BLaER1 treated with 17β-estradiol and CSF1 and Interleukin-3, amounts not matched to agents 10 nM and 100 nM (cell line): ENCODE results near the gene SPG11.

Source experiments
- H3K27ac ChIP-seq, 11 experiments: shearing (Covaris generic); formaldehyde crosslinking; 2 replicates each; pipeline ENCODE4 v1.8.1; 2022
- H3K27me3 ChIP-seq, 11 experiments: shearing (Covaris generic); formaldehyde crosslinking; 2 replicates each; pipeline ENCODE4 v1.8.1; 2022
- H3K36me3 ChIP-seq, 11 experiments: shearing (Covaris generic); formaldehyde crosslinking; 2 replicates each; pipeline ENCODE4 v1.8.1; 2022
- H3K4me1 ChIP-seq, 10 experiments: shearing (Covaris generic); formaldehyde crosslinking; 2 replicates each; pipeline ENCODE4 v1.8.1; 2022
- H3K4me2 ChIP-seq, 11 experiments: shearing (Covaris generic); formaldehyde crosslinking; 2 replicates each; pipeline ENCODE4 v1.8.1; 2022
- H3K4me3 ChIP-seq, 10 experiments: shearing (Covaris generic); formaldehyde crosslinking; 2 replicates each; pipeline ENCODE4 v1.8.1; 2022
- H3K9ac ChIP-seq, 11 experiments: shearing (Covaris generic); formaldehyde crosslinking; 2 replicates each; pipeline ENCODE4 v1.8.1; 2022
- H3K9me3 ChIP-seq, 11 experiments: shearing (Covaris generic); formaldehyde crosslinking; replicated peaks in 1 of 11; 2 replicates each; pipeline ENCODE4 v1.8.1; 2022
- H4K20me1 ChIP-seq, 11 experiments: shearing (Covaris generic); formaldehyde crosslinking; 2 replicates each; pipeline ENCODE4 v1.8.1; 2022
- Cebpa-rat ChIP-seq, 11 experiments: shearing (Covaris generic); IDR thresholded peaks; 2 replicates each; pipeline ENCODE4 v1.8.1; 2022

SPG11 gene

DNA sequence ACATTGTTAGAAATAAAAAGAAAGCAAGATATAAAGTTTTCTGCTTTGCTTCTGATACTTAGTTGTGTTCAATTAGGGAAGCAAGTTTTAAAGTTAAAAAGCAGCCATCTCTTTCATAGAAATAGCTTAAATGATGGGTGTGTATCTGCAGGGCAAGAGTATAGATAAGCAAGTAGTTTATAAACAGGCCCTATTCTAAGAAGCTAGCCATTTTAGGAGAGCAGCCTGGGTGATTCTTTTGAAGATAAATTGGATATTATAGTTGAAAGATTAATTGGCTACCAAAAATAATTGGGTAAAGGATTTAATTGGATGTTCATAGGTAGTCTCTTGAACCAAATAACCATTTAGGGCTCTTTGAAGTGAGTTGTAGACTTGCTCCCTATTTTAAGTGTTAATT lies 120.9 kb downstream of the SPG11 start:
- Histone ChIP-seq H3K9me3 (no peaks in the 10 kb centered on the region), H3K36me3 (peaks cover 22 to 95% (median 74%) of the 10 kb centered on the region in 11 experiments), H3K27ac (no peak overlapping the region), H4K20me1 (peaks cover 69 to 100% (median 95%) of the 10 kb centered on the region in 11 experiments; a peak in 21 of 22 replicates), H3K4me3 (no peak overlapping the region), H3K4me1 (peaks cover 19 to 81% (median 47%) of the 10 kb centered on the region in 10 experiments), H3K27me3 (no peaks in the 10 kb centered on the region), H3K4me2 (peak overlapping the region in 3 of 11 experiments; percentile 30 to 42 (median 41); a peak in 3 of 22 replicates), H3K9ac (peak overlapping the region in 2 of 11 experiments; percentile 9 to 68; a peak in 2 of 22 replicates)
- no peak for TF ChIP-seq Cebpa-rat (IDR thresholded peaks at IDR 0.05)

GRCh38 chr15:44541282-44541958 lies 122.0 kb downstream of the SPG11 start:
- Histone ChIP-seq H3K4me1 (peaks cover 19 to 70% (median 45%) of the 10 kb centered on the region in 10 experiments), H4K20me1 (peaks cover 58 to 93% (median 83%) of the 10 kb centered on the region in 11 experiments; a peak in 21 of 22 replicates), H3K9ac (peak overlapping the region in 1 of 11 experiments; percentile 68; a peak in 2 of 22 replicates), H3K9me3 (no peaks in the 10 kb centered on the region), H3K36me3 (peaks cover 22 to 83% (median 65%) of the 10 kb centered on the region in 11 experiments), H3K27ac (no peak overlapping the region; a peak in 1 of 22 replicates), H3K27me3 (no peaks in the 10 kb centered on the region), H3K4me2 (peak overlapping the region in 7 of 11 experiments; percentile 6 to 42 (median 28); a peak in 10 of 22 replicates), H3K4me3 (no peak overlapping the region)
- TF ChIP-seq Cebpa-rat (IDR thresholded peaks at IDR 0.05) = no peak

DNA sequence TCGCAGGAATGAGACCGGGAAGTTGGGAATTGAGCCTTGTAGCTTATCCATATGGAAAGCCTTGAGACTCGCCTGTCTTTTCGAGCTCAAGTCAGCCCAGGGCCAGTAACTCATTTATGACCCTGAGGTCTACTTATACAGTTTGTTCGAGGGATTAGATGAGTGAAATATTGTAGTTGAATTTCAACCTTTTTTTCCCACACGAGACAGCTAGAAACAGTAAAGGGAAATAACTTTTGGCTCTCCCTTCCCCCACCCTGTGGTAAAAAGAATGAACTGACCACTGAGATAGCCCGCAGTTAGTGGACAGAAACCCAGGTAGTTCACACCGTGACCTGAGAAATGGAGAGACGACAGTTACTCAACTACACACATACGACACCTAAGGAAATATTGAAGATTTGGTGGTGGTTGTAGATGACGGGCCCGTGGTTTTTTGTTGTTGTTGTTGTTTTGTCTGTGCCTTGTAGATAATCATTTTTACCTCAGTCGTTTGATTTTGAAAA lies 125.7 kb downstream of the SPG11 start:
- Histone ChIP-seq H3K4me1 (peaks cover 24 to 67% (median 45%) of the 10 kb centered on the region in 10 experiments), H3K27me3 (no peaks in the 10 kb centered on the region), H3K9me3 (no peaks in the 10 kb centered on the region), H3K4me2 (peak overlapping the region; percentile 63 to 96 (median 84)), H3K36me3 (peaks cover 34 to 51% (median 41%) of the 10 kb centered on the region in 11 experiments), H3K9ac (peak overlapping the region; percentile 90 to 100 (median 96)), H4K20me1 (peaks cover 26 to 57% (median 47%) of the 10 kb centered on the region in 11 experiments; a peak in 21 of 22 replicates), H3K4me3 (peak overlapping the region; percentile 79 to 96 (median 92)), H3K27ac (peak overlapping the region; percentile 88 to 98 (median 96))
- no peak for TF ChIP-seq Cebpa-rat (IDR thresholded peaks at IDR 0.05)

GRCh38 chr15:44536962-44537734 lies 126.3 kb downstream of the SPG11 start, which contains the start of gene EIF3J:
Gene EIF3J, plus strand, starts transcription at chr15:44537147. Its CDS starts 48 bp downstream, at chr15:44537195.
- H3K27me3 ChIP-seq = no peaks in the 10 kb centered on the region
- peak within 1 kb of the TSS; percentile 90 to 100 (median 96) for H3K9ac ChIP-seq
- peak within 1 kb of the TSS; percentile 79 to 96 (median 92) for H3K4me3 ChIP-seq
- peaks cover 19 to 51% (median 41%) of the 10 kb centered on the region in 11 experiments; a peak in 21 of 22 replicates for H4K20me1 ChIP-seq
- peak within 1 kb of the TSS; percentile 87 to 99 (median 93) for H3K4me2 ChIP-seq
- peaks cover 29 to 45% (median 35%) of the 10 kb centered on the region in 11 experiments for H3K36me3 ChIP-seq
- no peaks in the 10 kb centered on the region for H3K9me3 ChIP-seq
- H3K27ac ChIP-seq = peak within 1 kb of the TSS; percentile 88 to 98 (median 96)
- H3K4me1 ChIP-seq = peaks cover 24 to 61% (median 43%) of the 10 kb centered on the region in 10 experiments
- no peak for TF ChIP-seq Cebpa-rat (IDR thresholded peaks at IDR 0.05)

GRCh38 chr15:44536302-44536961 lies 127.0 kb downstream of the SPG11 start:
- H3K4me2 ChIP-seq = peak overlapping the region; percentile 73 to 99 (median 91)
- no peaks in the 10 kb centered on the region for H3K27me3 ChIP-seq
- peaks cover 12 to 44% (median 33%) of the 10 kb centered on the region in 11 experiments; a peak in 21 of 22 replicates for H4K20me1 ChIP-seq
- H3K27ac ChIP-seq = peak overlapping the region; percentile 88 to 98 (median 95)
- no peak for TF ChIP-seq Cebpa-rat (IDR thresholded peaks at IDR 0.05)
- H3K4me1 ChIP-seq = peaks cover 24 to 54% (median 38%) of the 10 kb centered on the region in 10 experiments
- no peaks in the 10 kb centered on the region for H3K9me3 ChIP-seq
- H3K36me3 ChIP-seq = peaks cover 22 to 38% (median 29%) of the 10 kb centered on the region in 11 experiments
- peak overlapping the region; percentile 79 to 96 (median 92) for H3K4me3 ChIP-seq
- H3K9ac ChIP-seq = peak overlapping the region; percentile 81 to 100 (median 96)

DNA sequence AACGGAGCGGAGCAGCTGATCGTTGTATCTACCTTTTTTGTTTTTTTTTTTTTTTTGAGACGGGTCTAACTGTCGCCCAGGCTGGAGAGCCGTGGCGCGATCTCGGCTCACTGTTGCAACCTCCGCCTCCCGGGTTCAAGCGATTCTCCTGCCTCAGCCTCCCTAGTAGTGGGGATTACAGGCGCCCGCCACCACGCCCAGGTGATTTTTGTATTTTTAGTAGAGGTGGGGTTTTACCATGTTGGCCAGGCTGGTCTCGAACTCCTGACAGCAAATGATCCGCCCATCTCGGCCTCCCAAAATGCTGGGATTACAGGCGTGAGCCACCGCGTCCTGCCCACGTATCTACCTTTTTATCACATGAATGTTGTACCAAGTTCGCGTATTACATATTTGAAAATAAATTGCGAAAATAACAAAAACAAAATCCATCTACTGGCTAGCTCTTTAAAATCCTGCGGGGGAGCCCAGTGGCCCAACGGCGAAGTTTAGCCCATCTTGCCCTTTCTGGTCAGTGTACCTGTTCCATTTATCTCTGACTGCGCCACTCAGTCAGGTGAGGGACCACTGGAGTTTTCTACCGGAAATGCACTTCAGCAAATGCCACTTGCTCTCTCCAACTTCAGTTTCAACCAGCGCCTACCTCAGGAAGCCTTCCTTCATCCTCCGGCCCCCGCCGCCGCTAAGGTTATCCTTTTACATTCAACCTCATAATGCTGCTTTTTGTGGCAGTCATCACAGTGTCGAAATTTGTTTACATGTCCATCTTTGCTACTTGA lies 127.8 kb downstream of the SPG11 start:
- Histone ChIP-seq H3K36me3 (peaks cover 14 to 31% (median 22%) of the 10 kb centered on the region in 11 experiments), H3K9me3 (no peaks in the 10 kb centered on the region), H3K9ac (peak overlapping the region; percentile 81 to 100 (median 96)), H3K4me1 (peaks cover 24 to 46% (median 32%) of the 10 kb centered on the region in 10 experiments), H3K27me3 (no peaks in the 10 kb centered on the region), H3K4me3 (peak overlapping the region; percentile 79 to 96 (median 92)), H3K27ac (peak overlapping the region; percentile 88 to 98 (median 95)), H3K4me2 (peak overlapping the region; percentile 73 to 99 (median 91)), H4K20me1 (peaks cover 5 to 36% (median 26%) of the 10 kb centered on the region in 11 experiments; a peak in 21 of 22 replicates)
- TF ChIP-seq Cebpa-rat (IDR thresholded peaks at IDR 0.05) = no peak

- Histone ChIP-seq H3K4me3 (peak overlapping the region in 4 of 10 experiments; percentile 80 to 94 (median 92); a peak in 7 of 20 replicates), H3K4me1 (peaks cover 19 to 41% (median 28%) of the 10 kb centered on the region in 10 experiments), H3K27me3 (no peaks in the 10 kb centered on the region), H3K9ac (peak overlapping the region in 4 of 11 experiments; percentile 92 to 99 (median 97); a peak in 2 of 22 replicates), H3K4me2 (peak overlapping the region; percentile 73 to 99 (median 91); a peak in 21 of 22 replicates), H3K36me3 (peaks cover 8 to 25% (median 16%) of the 10 kb centered on the region in 11 experiments; a peak in 21 of 22 replicates), H3K27ac (peak overlapping the region in 3 of 11 experiments; percentile 95 to 98 (median 96); a peak in 2 of 22 replicates), H3K9me3 (no peaks in the 10 kb centered on the region), H4K20me1 (peaks cover 0 to 30% (median 20%) of the 10 kb centered on the region in 11 experiments; a peak in 20 of 22 replicates)
- no peak for TF ChIP-seq Cebpa-rat (IDR thresholded peaks at IDR 0.05)
Observed at GRCh38 chr15:44535092-44535491, 128.4 kb downstream of the SPG11 start.
